K562 (cell line): Measurements from ENCODE around the gene RPL18A. TPM values are rescaled to one million over a fixed set of nuclear protein-coding genes. Genes with fewer than 3 reads are reported as not detected.

ENCODE experiments used
- ARID2 ChIP-seq: fragments of 450-650 bp; IDR thresholded peaks from 2 replicates; pipeline ENCODE4 v1.6.1; 2017; ENCODE audit warnings: antibody characterized with exemption, mild to moderate bottlenecking
- BCL6 ChIP-seq: fragments of 250-450 bp; sonication (Bioruptor Pico); IDR thresholded peaks from 2 replicates; pipeline ENCODE4 v1.4.0; 2020
- BRD9 ChIP-seq: fragments of 450-650 bp; IDR thresholded peaks from 2 replicates; pipeline ENCODE4 v1.6.1; 2018; ENCODE audit warnings: low read depth; ENCODE audit not compliant: partially characterized antibody
- CHD4 ChIP-seq: fragments of 200-600 bp; sonication (generic); IDR thresholded peaks from 3 replicates; pipeline ENCODE4 v1.6.1; 2012; ENCODE audit warnings: low read depth, mild to moderate bottlenecking, mixed read lengths, low read length, inconsistent platforms; ENCODE audit not compliant: insufficient read depth, insufficient replicate concordance, poor library complexity, severe bottlenecking
- CREB3L1 ChIP-seq: fragments of 450-650 bp; IDR thresholded peaks from 2 replicates; pipeline ENCODE4 v1.6.1; 2014; ENCODE audit warnings: low read depth, mild to moderate bottlenecking, moderate library complexity, borderline replicate concordance
- KLF16 ChIP-seq: IDR thresholded peaks from 2 replicates; pipeline ENCODE4 v1.6.1; 2016; ENCODE audit warnings: antibody characterized with exemption
- KLF6 ChIP-seq: fragments of 250-450 bp; sonication (Bioruptor Pico); IDR thresholded peaks from 2 replicates; pipeline ENCODE4 v1.4.0; 2020; ENCODE audit warnings: mild to moderate bottlenecking, moderate library complexity, borderline replicate concordance
- MYBL2 ChIP-seq, 2 experiments: fragments of 450-650 bp in 1 of 2; sonication (generic) in 1 of 2; formaldehyde crosslinking in 1 of 2; IDR thresholded peaks; 2 replicates each; pipeline versions ENCODE4 v1.6.1 to v1.8.1; 2017 to 2022; ENCODE audit warnings: borderline replicate concordance in 1 of 2, inconsistent platforms in 1 of 2, low read depth in 1 of 2, mild to moderate bottlenecking in 1 of 2, missing genetic modification reagents in 1 of 2, moderate library complexity in 1 of 2
- SMARCA4 ChIP-seq: fragments of 450-650 bp; IDR thresholded peaks from 2 replicates; pipeline ENCODE4 v1.6.1; 2016
- SRF ChIP-seq, 2 experiments: fragments of 250-450, 450-650 bp in 1 of 2; sonication (Bioruptor Pico) in 1 of 2; sonication (generic) in 1 of 2; formaldehyde crosslinking; IDR thresholded peaks; 2 replicates each; pipeline versions ENCODE4 v1.5.0 to v1.5.1; 2020 to 2022; ENCODE audit warnings: mild to moderate bottlenecking in 1 of 2, missing genetic modification reagents in 1 of 2
- ZBED1 ChIP-seq: IDR thresholded peaks from 2 replicates; pipeline ENCODE4 v1.6.1; 2014
- ZMIZ1 ChIP-seq, 2 experiments: fragments of 150-350 bp in 1 of 2; IDR thresholded peaks; 2 replicates each; pipeline ENCODE4 v1.6.1; 2012 to 2016; ENCODE audit warnings: low read depth in 2 of 2, low read length in 2 of 2, mild to moderate bottlenecking in 1 of 2, moderate library complexity in 1 of 2
- ZNF165 ChIP-seq: fragments of 250-450 bp; sonication (Bioruptor Pico); IDR thresholded peaks from 2 replicates; pipeline ENCODE4 v1.4.0; 2020; ENCODE audit warnings: borderline replicate concordance
- ZNF174 ChIP-seq: fragments of 250-450 bp; sonication (Bioruptor Pico); IDR thresholded peaks from 2 replicates; pipeline ENCODE4 v1.4.0; 2020; ENCODE audit warnings: mild to moderate bottlenecking
- ZNF23 ChIP-seq: fragments of 250-450 bp; sonication (Bioruptor Pico); IDR thresholded peaks from 2 replicates; pipeline ENCODE4 v1.4.0; 2020; ENCODE audit warnings: mild to moderate bottlenecking
- ZNF408 ChIP-seq: fragments of 250-450 bp; sonication (Bioruptor Pico); IDR thresholded peaks from 2 replicates; pipeline ENCODE4 v1.4.0; 2020; ENCODE audit warnings: low read depth, mild to moderate bottlenecking, moderate library complexity
- ZNF511 ChIP-seq: sonication (generic); formaldehyde crosslinking; IDR thresholded peaks from 2 replicates; pipeline ENCODE4 v1.8.0; 2022; ENCODE audit warnings: mild to moderate bottlenecking, missing genetic modification reagents
- ZNF518B ChIP-seq: fragments of 250-450 bp; sonication (Bioruptor Pico); IDR thresholded peaks from 2 replicates; pipeline ENCODE4 v1.5.0; 2021; ENCODE audit warnings: mild to moderate bottlenecking, moderate library complexity
- polyA plus RNA-seq, 8 experiments: library from polyadenylated mRNA; depleted of rRNA in 4 of 8; stranded (reverse) in 5 of 8; unstranded in 3 of 8; fragments of >200 nt; fragmentation: Nextera tagmentation in 2 of 8; fragmentation: Illumina TruSeq in 1 of 8; extraction: Ambion mirVana in 2 of 8; extraction: Trizol in 1 of 8; gene quantifications; 2 replicates each; pipeline versions ENCODE4 v1.2.1 to v1.2.3, GENCODE V29; 2011 to 2014; ENCODE audit warnings: inconsistent platforms in 1 of 8, missing spikeins in 1 of 8
- total RNA-seq, 7 experiments: library from RNA; depleted of rRNA in 6 of 7; stranded (reverse); fragments of >200 nt in 6 of 7; fragmentation: Illumina TruSeq in 2 of 7; extraction: Trizol in 2 of 7; gene quantifications; 2 replicates each; pipeline versions ENCODE4 v1.2.1 to v1.2.3, GENCODE V29; 2011 to 2021; ENCODE audit warnings: low replicate concordance in 1 of 7

Gene RPL18A
- total and polyA plus RNA-seq, 9 of the 15 experiments (the other 6 are each of a cell fraction or from before 2014, with no cell fraction given): 626 to 2,882 (median 1,895) TPM

- TF ChIP-seq CHD4 (no peak), ZNF511 (peak; percentile 91), CREB3L1 (peak; percentile 89), KLF6 (CRISPR knock-in tag) (no peak), ZNF518B (no peak), ZMIZ1 (IDR thresholded peaks at IDR 0.05; ENCODE audit: low read depth in 2 of 2, low read length in 2 of 2) (no peak), ARID2 (peak; percentile 63; the same call in 1 of the 2 replicates), ZNF408 (no peak), ZNF23 (0 out of 2 replicates have a peak, but pooled peaks have one; percentile 49), ZBED1 (peak; percentile 53; the same call in 1 of the 2 replicates), MYBL2 (IDR thresholded peaks at IDR 0.05; ENCODE audit: low read depth) (no peak), MYBL2 (CRISPR knock-in tag; IDR thresholded peaks at IDR 0.05; ENCODE audit: borderline replicate concordance) (no peak), ZNF165 (CRISPR knock-in tag) (no peak), SMARCA4 (no peak), BCL6 (CRISPR knock-in tag) (no peak), SRF (CRISPR knock-in tag; IDR thresholded peaks at IDR 0.05) (peak in 1 of 2 experiments; percentile 79; a peak in 2 of 4 replicates), KLF16 (peak; percentile 29; the same call in 1 of the 2 replicates), BRD9 (no peak), ZNF174 (CRISPR knock-in tag) (no peak)
Measured at GRCh38 chr19:17859533-17860330, at the start of gene RPL18A (continued).
